Measurements from ENCODE around the gene YY1AP1. TPM values are rescaled to one million over a fixed set of nuclear protein-coding genes. Genes with fewer than 3 reads are reported as not detected.
"Not testable (repeated sequence)": the region's sequence is repeated elsewhere in the genome, so short reads cannot be mapped to it uniquely, and the experiment has no call there.

Gene YY1AP1
- total and polyA plus RNA-seq, 4 experiments from 2014 or later = 20.6 to 102 (median 74.4) TPM

DNA sequence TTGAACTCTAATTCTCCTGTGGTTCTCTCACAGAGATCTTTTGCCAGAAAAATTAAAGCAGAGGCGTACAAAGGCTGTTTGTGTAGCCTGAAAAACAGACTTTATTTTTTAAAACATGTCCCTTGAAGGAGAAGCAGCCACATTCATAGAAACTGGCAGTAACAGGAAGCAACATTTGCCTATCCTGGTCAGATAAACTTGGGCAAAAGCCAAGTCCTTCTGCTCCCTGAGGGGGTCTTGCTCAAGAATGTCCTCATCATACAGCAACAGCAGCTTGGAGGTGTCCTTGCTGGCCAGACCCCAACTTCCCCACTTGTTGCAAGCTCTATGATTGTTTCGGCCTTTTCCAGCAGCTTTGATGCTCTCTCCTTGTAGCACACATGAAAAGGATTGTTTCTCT lies 42.3 kb downstream of the YY1AP1 start:
- no peaks in the 10 kb centered on the region for H3K36me3 ChIP-seq (ENCODE audit: insufficient read depth, low read length)
- no peak overlapping the region for H3K4me3 ChIP-seq (ENCODE audit: low read length in 2 of 2)
- Mint-ChIP-seq H3K4me1 (no peaks in the 10 kb centered on the region), H3K9me3 (peaks cover 0 to 24% (median 17%) of the 10 kb centered on the region in 8 donors), H3K36me3 (peaks cover 0 to 11% of the 10 kb centered on the region in 2 donors), H3K27me3 (peaks cover 0 to 2% of the 10 kb centered on the region in 2 donors), H3K4me3 (no peak overlapping the region), H3K27ac (peak overlapping the region in 1 of 7 donors; percentile 56)
- no peak for DNase-seq
- H3K27me3 ChIP-seq (ENCODE audit: insufficient read depth, low read length) = no peaks in the 10 kb centered on the region
- H3K9me3 ChIP-seq (ENCODE audit: control insufficient read depth in 1 of 2, low read length in 2 of 2) = no peaks in the 10 kb centered on the region
- CTCF ChIA-PET (ENCODE audit: partially characterized antibody) = no interaction called here
- POLR2A ChIA-PET (ENCODE audit: partially characterized antibody) = no interaction called here
- intact Hi-C loops (cut with micrococcal nuclease) = no loop called here
- no peaks in the 10 kb centered on the region for H3K4me1 ChIP-seq (ENCODE audit: insufficient read depth, low read length)
- no peak overlapping the region for H3K27ac ChIP-seq (ENCODE audit: low read depth, low read length)

DNA sequence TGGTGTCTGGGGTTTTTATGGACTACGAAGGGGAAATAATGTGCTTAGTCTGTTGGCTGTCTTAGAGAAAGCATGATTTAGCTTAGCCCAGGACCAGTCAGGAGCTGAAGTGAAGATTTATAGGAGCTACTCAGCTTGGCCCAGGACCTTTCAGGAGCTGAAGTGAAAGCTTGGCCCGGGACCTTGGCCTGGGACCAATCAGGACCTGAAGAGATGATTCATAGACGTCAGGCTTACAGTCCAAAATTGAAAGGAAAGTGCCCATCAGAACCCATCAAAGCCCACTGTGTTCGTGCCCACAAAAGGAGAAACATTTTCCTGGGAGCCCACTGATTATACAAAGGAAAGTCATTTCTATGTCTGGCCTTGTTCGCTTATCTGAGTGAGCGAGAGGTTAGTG lies 42.9 kb downstream of the YY1AP1 start:
- Mint-ChIP-seq H3K4me1 (no peaks in the 10 kb centered on the region), H3K36me3 (peaks cover 0 to 11% of the 10 kb centered on the region in 2 donors), H3K27me3 (peaks cover 0 to 2% of the 10 kb centered on the region in 2 donors), H3K27ac (no peak overlapping the region), H3K9me3 (peaks cover 0 to 25% (median 17%) of the 10 kb centered on the region in 8 donors), H3K4me3 (no peak overlapping the region)
- no peaks in the 10 kb centered on the region for H3K9me3 ChIP-seq (ENCODE audit: control insufficient read depth in 1 of 2, low read length in 2 of 2)
- ChIA-PET POLR2A (ENCODE audit: partially characterized antibody) (no interaction called here), CTCF (ENCODE audit: partially characterized antibody) (no interaction called here)
- no peaks in the 10 kb centered on the region for H3K27me3 ChIP-seq (ENCODE audit: insufficient read depth, low read length)
- no peak overlapping the region for H3K27ac ChIP-seq (ENCODE audit: low read depth, low read length)
- intact Hi-C loops (cut with micrococcal nuclease) = no loop called here
- no peaks in the 10 kb centered on the region for H3K36me3 ChIP-seq (ENCODE audit: insufficient read depth, low read length)
- DNase-seq = no peak
- H3K4me1 ChIP-seq (ENCODE audit: insufficient read depth, low read length) = no peaks in the 10 kb centered on the region
- H3K4me3 ChIP-seq (ENCODE audit: low read length in 2 of 2) = no peak overlapping the region

DNA sequence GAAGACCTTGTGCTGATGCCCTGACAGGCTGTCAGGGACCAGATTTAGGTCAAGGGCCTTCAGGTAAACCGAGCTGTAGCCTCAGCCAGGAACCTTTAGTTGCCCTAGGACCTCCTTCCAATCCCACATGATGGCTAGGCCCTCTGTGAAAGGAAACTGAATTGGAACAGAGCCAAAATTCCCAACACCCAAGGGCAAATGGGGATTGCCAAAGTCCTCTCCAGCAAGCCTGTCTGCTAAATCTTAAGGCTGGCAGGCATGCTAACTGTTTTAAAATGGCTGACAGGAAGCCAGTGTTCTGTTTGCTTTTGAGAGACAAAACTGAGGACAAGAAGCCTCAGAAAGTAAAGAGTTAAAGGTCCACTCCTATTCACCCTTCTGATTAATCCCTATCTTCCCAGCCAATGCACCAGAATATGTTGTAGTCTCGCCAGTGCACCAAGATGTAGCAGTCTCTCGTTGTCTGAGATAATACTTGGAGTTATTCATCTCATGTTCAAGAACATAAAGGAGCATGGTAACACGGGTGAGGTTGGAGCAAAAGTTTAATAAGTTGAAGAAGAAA lies 43.5 kb downstream of the YY1AP1 start:
- no peaks in the 10 kb centered on the region for H3K9me3 ChIP-seq (ENCODE audit: control insufficient read depth in 1 of 2, low read length in 2 of 2)
- no peaks in the 10 kb centered on the region for H3K27me3 ChIP-seq (ENCODE audit: insufficient read depth, low read length)
- H3K4me1 ChIP-seq (ENCODE audit: insufficient read depth, low read length) = no peaks in the 10 kb centered on the region
- ChIA-PET CTCF (ENCODE audit: partially characterized antibody) (no interaction called here), POLR2A (ENCODE audit: partially characterized antibody) (no interaction called here)
- H3K36me3 ChIP-seq (ENCODE audit: insufficient read depth, low read length) = no peaks in the 10 kb centered on the region
- DNase-seq = no peak
- H3K27me3 Mint-ChIP-seq = peaks cover 0 to 1% of the 10 kb centered on the region in 2 donors
- H3K9me3 Mint-ChIP-seq = peaks cover 0 to 28% (median 17%) of the 10 kb centered on the region in 8 donors
- peaks cover 0 to 11% of the 10 kb centered on the region in 2 donors for H3K36me3 Mint-ChIP-seq
- no peak overlapping the region for H3K4me3 ChIP-seq (ENCODE audit: low read length in 2 of 2)
- intact Hi-C loops (cut with micrococcal nuclease) = no loop called here
- H3K27ac Mint-ChIP-seq = no peak overlapping the region
- no peak overlapping the region for H3K27ac ChIP-seq (ENCODE audit: low read depth, low read length)
- H3K4me1 Mint-ChIP-seq = no peaks in the 10 kb centered on the region
- no peak overlapping the region for H3K4me3 Mint-ChIP-seq

DNA sequence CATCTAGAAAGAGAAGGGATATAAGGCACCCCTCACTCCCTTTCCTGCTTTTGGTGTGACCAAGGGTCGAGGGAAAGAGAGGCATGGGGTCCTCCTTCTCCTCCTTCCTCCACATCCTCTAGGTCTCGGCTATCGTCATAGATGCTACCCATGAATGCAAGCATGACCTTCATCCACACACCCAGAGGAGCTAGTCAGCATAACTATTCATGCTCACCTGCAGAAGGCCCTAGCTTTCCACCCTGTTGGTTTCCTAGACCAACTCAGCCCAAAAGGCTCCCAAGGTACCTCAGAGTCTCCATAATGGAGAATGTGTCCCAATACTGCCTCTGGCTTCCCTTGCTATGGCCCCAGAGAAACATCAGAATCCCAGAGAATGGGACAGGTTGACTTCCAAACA lies 45.3 kb downstream of the YY1AP1 start:
- ChIA-PET POLR2A (ENCODE audit: partially characterized antibody) (no interaction called here), CTCF (ENCODE audit: partially characterized antibody) (interaction anchor here (0.6 kb wide), 1 partner anchor 21 kb away, joined by 4 read pairs; no protein-coding TSS in a partner anchor)
- H3K27me3 Mint-ChIP-seq = no peaks in the 10 kb centered on the region
- H3K27ac Mint-ChIP-seq = no peak overlapping the region
- H3K4me3 Mint-ChIP-seq = no peak overlapping the region
- H3K27me3 ChIP-seq (ENCODE audit: insufficient read depth, low read length) = no peaks in the 10 kb centered on the region
- H3K9me3 ChIP-seq (ENCODE audit: control insufficient read depth in 1 of 2, low read length in 2 of 2) = no peaks in the 10 kb centered on the region
- H3K27ac ChIP-seq (ENCODE audit: low read depth, low read length) = no peak overlapping the region
- no peak for DNase-seq
- H3K36me3 ChIP-seq (ENCODE audit: insufficient read depth, low read length) = no peaks in the 10 kb centered on the region
- intact Hi-C loops (cut with micrococcal nuclease) = no loop called here
- peaks cover 1% of the 10 kb centered on the region for H3K4me1 ChIP-seq (ENCODE audit: insufficient read depth, low read length)
- H3K4me1 Mint-ChIP-seq = peaks cover 0 to 5% (median under 1%) of the 10 kb centered on the region in 4 donors
- peaks cover 0 to 28% (median 17%) of the 10 kb centered on the region in 8 donors for H3K9me3 Mint-ChIP-seq
- H3K4me3 ChIP-seq (ENCODE audit: low read length in 2 of 2) = no peak overlapping the region
- H3K36me3 Mint-ChIP-seq = peaks cover 0 to 9% of the 10 kb centered on the region in 2 donors

DNA sequence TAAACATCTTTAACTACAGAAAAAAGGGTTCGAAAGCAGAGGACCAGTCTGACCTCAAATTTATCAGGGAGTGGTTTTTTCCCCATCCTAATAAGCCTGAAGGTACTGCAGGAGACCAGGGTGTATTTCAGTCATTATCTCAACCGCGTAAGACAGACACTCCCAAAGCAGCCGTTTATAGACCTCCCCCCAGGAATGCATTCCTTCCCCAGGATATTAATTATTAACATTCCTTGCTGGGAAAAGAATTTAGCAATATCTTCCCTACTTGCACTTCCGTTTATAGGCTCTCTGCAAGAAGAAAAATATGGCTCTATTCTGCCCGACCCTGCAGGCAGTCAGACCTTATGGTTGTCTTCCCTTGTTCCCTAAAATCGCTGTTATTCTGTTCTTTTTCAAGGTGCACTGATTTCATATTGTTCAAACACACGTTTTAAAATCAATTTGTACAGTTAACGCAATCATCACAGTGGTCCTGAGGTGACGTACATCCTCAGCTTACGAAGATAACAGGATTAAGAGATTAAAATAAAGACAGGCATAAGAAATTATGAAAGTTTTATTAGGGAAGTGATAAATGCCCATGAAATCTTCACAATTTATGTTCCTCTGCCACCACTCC lies 45.9 kb downstream of the YY1AP1 start:
- H3K4me3 ChIP-seq (ENCODE audit: low read length in 2 of 2); H3K4me1 ChIP-seq (ENCODE audit: insufficient read depth, low read length); H3K27ac ChIP-seq (ENCODE audit: low read depth, low read length); POLR2A ChIA-PET (ENCODE audit: partially characterized antibody); H3K27me3 Mint-ChIP-seq; H3K4me3 Mint-ChIP-seq; intact Hi-C loops (cut with micrococcal nuclease); H3K9me3 ChIP-seq (ENCODE audit: control insufficient read depth in 1 of 2, low read length in 2 of 2); H3K36me3 ChIP-seq (ENCODE audit: insufficient read depth, low read length); H3K27me3 ChIP-seq (ENCODE audit: insufficient read depth, low read length); H3K27ac Mint-ChIP-seq; DNase-seq; H3K4me1 Mint-ChIP-seq; H3K36me3 Mint-ChIP-seq: not testable (repeated sequence)
- CTCF ChIA-PET (ENCODE audit: partially characterized antibody) = interaction anchor here (0.6 kb wide), 1 partner anchor 20 kb away, joined by 4 read pairs; no protein-coding TSS in a partner anchor
- peaks cover 0 to 28% (median 17%) of the 10 kb centered on the region in 8 donors for H3K9me3 Mint-ChIP-seq

DNA sequence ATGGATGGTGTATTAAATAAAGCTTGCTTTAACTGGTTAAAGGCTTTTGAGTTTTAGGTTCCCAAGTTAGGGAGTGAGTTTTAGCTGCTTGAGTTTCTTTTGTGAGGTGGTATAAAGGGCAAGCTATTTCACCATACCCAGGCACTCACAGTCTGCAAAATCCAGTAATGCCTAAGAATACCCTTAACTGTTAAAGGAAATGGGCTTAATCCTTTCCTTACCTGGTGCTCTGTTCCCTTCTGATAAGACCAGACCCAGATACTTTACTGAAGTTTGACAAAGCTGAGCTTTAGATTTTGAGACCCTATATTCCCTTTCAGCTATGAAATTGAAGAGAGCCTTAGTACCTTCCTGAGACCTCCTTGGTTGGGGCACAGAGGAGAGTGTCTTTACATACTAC lies 48.2 kb downstream of the YY1AP1 start:
- Histone ChIP-seq H3K27ac (ENCODE audit: low read depth, low read length) (no peak overlapping the region), H3K36me3 (ENCODE audit: insufficient read depth, low read length) (no peaks in the 10 kb centered on the region), H3K4me1 (ENCODE audit: insufficient read depth, low read length) (peaks cover 26% of the 10 kb centered on the region), H3K27me3 (ENCODE audit: insufficient read depth, low read length) (no peaks in the 10 kb centered on the region), H3K9me3 (ENCODE audit: control insufficient read depth in 1 of 2, low read length in 2 of 2) (no peaks in the 10 kb centered on the region), H3K4me3 (ENCODE audit: low read length in 2 of 2) (no peak overlapping the region)
- intact Hi-C loops (cut with micrococcal nuclease) = no loop called here
- DNase-seq = no peak
- Mint-ChIP-seq H3K4me3 (no peak overlapping the region), H3K27me3 (no peaks in the 10 kb centered on the region), H3K4me1 (peaks cover 16 to 27% (median 20%) of the 10 kb centered on the region in 4 donors), H3K9me3 (peaks cover 0 to 28% (median 17%) of the 10 kb centered on the region in 8 donors), H3K36me3 (peaks cover 4 to 9% of the 10 kb centered on the region in 2 donors), H3K27ac (no peak overlapping the region)
- POLR2A ChIA-PET (ENCODE audit: partially characterized antibody) = no interaction called here
- CTCF ChIA-PET (ENCODE audit: partially characterized antibody) = interaction anchor here (0.6 kb wide), 1 partner anchor 86 kb away, joined by 3 read pairs; no protein-coding TSS in a partner anchor

DNA sequence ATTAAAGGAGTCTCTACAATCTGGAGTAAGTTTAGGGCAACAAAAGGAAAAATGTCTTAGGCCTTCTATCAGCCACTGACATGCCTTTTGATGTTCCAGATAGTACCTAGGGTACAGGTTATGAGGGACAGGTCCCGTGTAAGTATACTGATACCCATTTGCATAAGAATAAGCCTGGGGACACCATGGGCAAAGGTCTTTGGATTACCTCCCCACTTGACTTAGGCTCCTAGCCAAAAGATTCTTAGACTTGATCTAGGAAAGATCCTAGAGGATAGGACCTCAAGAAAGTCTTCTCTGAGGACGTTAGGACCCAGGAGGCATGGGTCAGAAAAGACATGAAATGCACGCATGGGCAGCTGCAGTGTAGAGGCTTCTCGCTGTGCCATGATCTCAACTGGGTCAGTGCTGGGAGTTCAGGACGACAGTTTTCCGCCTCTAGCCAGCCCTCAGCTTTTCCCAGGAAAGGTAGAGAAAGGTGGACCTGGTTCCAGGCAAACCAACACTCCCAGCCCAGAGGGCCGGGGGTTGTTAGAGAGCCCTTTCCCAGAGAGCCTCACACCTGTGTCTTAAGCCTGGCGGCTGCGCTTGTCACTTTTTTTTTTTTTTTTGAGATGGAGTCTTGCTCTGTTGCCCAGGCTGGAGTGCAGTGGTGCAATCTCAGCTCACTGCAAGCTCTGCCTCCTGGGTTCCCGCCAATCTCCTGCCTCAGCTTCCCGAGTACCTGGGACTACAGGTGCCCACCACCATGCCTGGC lies 52.0 kb downstream of the YY1AP1 start:
- DNase-seq = peak in 1 of 5 donors; percentile 11
- H3K9me3 ChIP-seq (ENCODE audit: control insufficient read depth in 1 of 2, low read length in 2 of 2) = no peaks in the 10 kb centered on the region
- ChIA-PET POLR2A (ENCODE audit: partially characterized antibody) (interaction anchor here (0.6 kb wide), 4 partner anchors 90 to 789 kb away, joined by 3 to 4 read pairs (median 3); no protein-coding TSS in a partner anchor), CTCF (ENCODE audit: partially characterized antibody) (interaction anchor here (1.1 kb wide), 1 partner anchor 108 kb away, joined by 3 read pairs; no protein-coding TSS in a partner anchor)
- H3K27me3 ChIP-seq (ENCODE audit: insufficient read depth, low read length) = no peaks in the 10 kb centered on the region
- peak overlapping the region in 1 of 2 donors; percentile 62 for H3K4me3 ChIP-seq (ENCODE audit: low read length in 2 of 2)
- Mint-ChIP-seq H3K4me1 (peaks cover 16 to 27% (median 20%) of the 10 kb centered on the region in 4 donors), H3K4me3 (peak overlapping the region; percentile 84 to 98 (median 90)), H3K27ac (peak overlapping the region; percentile 81 to 98 (median 91)), H3K27me3 (no peaks in the 10 kb centered on the region), H3K36me3 (peaks cover under 1 to 4% of the 10 kb centered on the region in 2 donors), H3K9me3 (peaks cover 0 to 6% (median 2%) of the 10 kb centered on the region in 8 donors)
- no peaks in the 10 kb centered on the region for H3K36me3 ChIP-seq (ENCODE audit: insufficient read depth, low read length)
- H3K4me1 ChIP-seq (ENCODE audit: insufficient read depth, low read length) = peaks cover 26% of the 10 kb centered on the region
- H3K27ac ChIP-seq (ENCODE audit: low read depth, low read length) = peak overlapping the region; percentile 42
- intact Hi-C loops (cut with micrococcal nuclease) = no loop called here
